Liver (tissue), 9 donors: ENCODE measurements around the gene MAP4K3. TPM values are rescaled to one million over a fixed set of nuclear protein-coding genes. Genes with fewer than 3 reads are reported as not detected.

Source experiments
- DNase-seq: peaks from one replicate; pipeline ENCODE4 v3.0.0-alpha.2; 2017; ENCODE audit warnings: low spot score
- H3K27ac ChIP-seq, 2 donors: one replicate each; pipeline ENCODE4 v1.7.0; 2013; ENCODE audit warnings: inconsistent platforms in 2 of 2, low read length in 2 of 2, control low read depth in 1 of 2, low read depth in 1 of 2, mild to moderate bottlenecking in 1 of 2
- H3K27me3 ChIP-seq, 4 donors: one replicate each; pipeline versions ENCODE4 v1.6.1 to v1.7.0; 2013; ENCODE audit warnings: low read length in 3 of 4, inconsistent platforms in 1 of 4, mild to moderate bottlenecking in 1 of 4, moderate library complexity in 1 of 4; ENCODE audit not compliant: control insufficient read depth in 4 of 4, insufficient read depth in 4 of 4
- H3K36me3 ChIP-seq, 4 donors: one replicate each; pipeline versions ENCODE4 v1.6.1 to v1.7.0; 2013; ENCODE audit warnings: low read length in 3 of 4, mild to moderate bottlenecking in 3 of 4, low read depth in 1 of 4, moderate library complexity in 1 of 4; ENCODE audit not compliant: control insufficient read depth in 4 of 4, insufficient read depth in 3 of 4
- H3K4me1 ChIP-seq, 4 donors: one replicate each; pipeline versions ENCODE4 v1.6.1 to v1.7.0; 2013; ENCODE audit warnings: low read length in 3 of 4, mild to moderate bottlenecking in 3 of 4, moderate library complexity in 1 of 4; ENCODE audit not compliant: control insufficient read depth in 4 of 4, insufficient read depth in 4 of 4
- H3K4me3 ChIP-seq, 3 donors: one replicate each; pipeline versions ENCODE4 v1.6.1 to v1.7.0; 2013; ENCODE audit warnings: low read length in 3 of 3, control low read depth in 1 of 3, low read depth in 1 of 3, mild to moderate bottlenecking in 1 of 3
- H3K9ac ChIP-seq, 2 donors: one replicate each; pipeline ENCODE4 v1.7.0; 2013; ENCODE audit warnings: low read length in 2 of 2, mild to moderate bottlenecking in 2 of 2, moderate library complexity in 2 of 2, control low read depth in 1 of 2, low read depth in 1 of 2
- H3K9me3 ChIP-seq, 4 donors: one replicate each; pipeline versions ENCODE4 v1.6.1 to v1.7.0; 2013; ENCODE audit warnings: low read length in 3 of 4; ENCODE audit not compliant: control insufficient read depth in 4 of 4
- EGR1 ChIP-seq, 2 donors: IDR thresholded peaks; 2 replicates each; pipeline ENCODE4 v1.6.1; 2016 to 2018; ENCODE audit warnings: antibody characterized with exemption in 2 of 2, low read depth in 2 of 2
- FOXA2 ChIP-seq: IDR thresholded peaks from 2 replicates; pipeline ENCODE4 v1.6.1; 2016; ENCODE audit warnings: antibody characterized with exemption
- GABPA ChIP-seq, 2 donors: IDR thresholded peaks in 1 of 2; conservative IDR thresholded peaks in 1 of 2; 2 replicates each; pipeline ENCODE4 v1.6.1; 2016; ENCODE audit warnings: antibody characterized with exemption in 2 of 2, mild to moderate bottlenecking in 1 of 2, moderate library complexity in 1 of 2
- HNF4A ChIP-seq, 2 donors: conservative IDR thresholded peaks; 2 replicates each; pipeline ENCODE4 v1.6.1; 2016; ENCODE audit warnings: antibody characterized with exemption in 2 of 2, mild to moderate bottlenecking in 2 of 2
- HNF4G ChIP-seq: IDR thresholded peaks from 2 replicates; pipeline ENCODE4 v1.6.1; 2016; ENCODE audit warnings: antibody characterized with exemption
- JUND ChIP-seq, 2 donors: IDR thresholded peaks; 2 replicates each; pipeline ENCODE4 v1.6.1; 2016; ENCODE audit warnings: antibody characterized with exemption in 2 of 2
- NR2F2 ChIP-seq: IDR thresholded peaks from 2 replicates; pipeline ENCODE4 v1.6.1; 2016; ENCODE audit warnings: antibody characterized with exemption
- RAD21 ChIP-seq, 2 donors: IDR thresholded peaks; 2 replicates each; pipeline ENCODE4 v1.6.1; 2016; ENCODE audit warnings: antibody characterized with exemption in 2 of 2, mild to moderate bottlenecking in 2 of 2
- SP1 ChIP-seq: IDR thresholded peaks from 2 replicates; pipeline ENCODE4 v1.6.1; 2018; ENCODE audit warnings: antibody characterized with exemption, mild to moderate bottlenecking
- TAF1 ChIP-seq: conservative IDR thresholded peaks from 2 replicates; pipeline ENCODE4 v1.6.1; 2016; ENCODE audit warnings: antibody characterized with exemption, mild to moderate bottlenecking
- YY1 ChIP-seq: IDR thresholded peaks from 2 replicates; pipeline ENCODE4 v1.6.1; 2016; ENCODE audit warnings: antibody characterized with exemption, mild to moderate bottlenecking
- WGBS: extraction: QIAGEN DNeasy Blood & Tissue Kit; methylation state at CpG from one replicate; pipeline ENCODE4 v1.1.7; 2013; 5-methylcytosine and 5-hydroxymethylcytosine counted together
- polyA plus RNA-seq, 2 donors: library from polyadenylated mRNA; stranded (reverse) in 1 of 2; unstranded in 1 of 2; fragments of 200-250 nt in 1 of 2; fragments of >200 nt in 1 of 2; fragmentation: Nextera tagmentation in 1 of 2; extraction: Ambion mirVana in 1 of 2; gene quantifications; one replicate each; pipeline versions ENCODE4 v1.2.1 to v1.2.3, GENCODE V29; 2013 to 2015
- total RNA-seq, 2 donors: library from RNA; depleted of rRNA; stranded (reverse); fragments of >200 nt; gene quantifications; one replicate each; pipeline ENCODE4 v1.2.3, GENCODE V29; 2014
- TF ChIP-seq, protein P1 (sequence below): IDR thresholded peaks from 2 replicates; pipeline ENCODE4 v1.6.1; 2016; ENCODE audit warnings: antibody characterized with exemption
- TF ChIP-seq, protein P2 (sequence below): fragments of 150-350 bp; IDR thresholded peaks from 2 replicates; pipeline ENCODE4 v1.5.1; 2017; ENCODE audit warnings: improper control_type of control experiment, low read depth, low read length; ENCODE audit not compliant: missing input control
- TF ChIP-seq, protein P3 (sequence below): IDR thresholded peaks from 2 replicates; pipeline ENCODE4 v1.6.1; 2016; ENCODE audit warnings: antibody characterized with exemption
- donor health status: healthy.
- donor health status: healthy.
- donor health status: healthy.
- donor health status: healthy.
- donor health status: healthy.

MAP4K3 gene
- total and polyA plus RNA-seq, 4 donors, result 6.2 to 23.8 (median 10.9) TPM

DNA sequence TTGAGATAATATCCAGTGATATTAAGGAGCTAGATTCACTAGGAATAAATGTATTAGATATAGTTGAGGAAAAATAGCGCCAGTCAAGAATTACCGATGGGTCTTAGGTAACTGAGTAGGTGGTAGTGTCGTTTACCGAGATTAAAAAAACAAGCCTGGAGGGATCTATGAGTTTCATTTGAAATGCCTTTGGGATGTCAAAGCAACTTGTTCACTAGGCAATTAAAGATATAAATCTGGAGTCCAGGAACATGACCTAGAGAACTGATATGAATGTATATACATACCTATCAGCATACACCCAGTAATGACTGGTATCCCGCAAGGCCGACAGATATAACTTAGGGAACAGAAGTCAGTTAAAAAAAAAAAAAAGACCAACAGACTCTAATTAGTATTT is 29.2 kb upstream of the MAP4K3 start:
- Histone ChIP-seq H3K27me3 (no peaks in the 10 kb centered on the region), H3K27ac (no peak overlapping the region), H3K4me1 (peaks cover 0 to 5% (median 1%) of the 10 kb centered on the region in 4 donors), H3K9me3 (no peaks in the 10 kb centered on the region), H3K9ac (no peak overlapping the region), H3K36me3 (no peaks in the 10 kb centered on the region), H3K4me3 (no peak overlapping the region)
- TF ChIP-seq EGR1 (IDR thresholded peaks at IDR 0.05; ENCODE audit: low read depth in 2 of 2) (no peak), HNF4G (no peak), SP1 (no peak), RAD21 (IDR thresholded peaks at IDR 0.05) (no peak), JUND (IDR thresholded peaks at IDR 0.05) (no peak), TAF1 (no peak), YY1 (no peak), GABPA (IDR thresholded peaks at IDR 0.05 in 1 of 2, conservative IDR thresholded peaks at IDR 0.05 in 1 of 2) (no peak), HNF4A (conservative IDR thresholded peaks at IDR 0.05) (no peak), FOXA2 (no peak)
- TF ChIP-seq, protein P1, sequence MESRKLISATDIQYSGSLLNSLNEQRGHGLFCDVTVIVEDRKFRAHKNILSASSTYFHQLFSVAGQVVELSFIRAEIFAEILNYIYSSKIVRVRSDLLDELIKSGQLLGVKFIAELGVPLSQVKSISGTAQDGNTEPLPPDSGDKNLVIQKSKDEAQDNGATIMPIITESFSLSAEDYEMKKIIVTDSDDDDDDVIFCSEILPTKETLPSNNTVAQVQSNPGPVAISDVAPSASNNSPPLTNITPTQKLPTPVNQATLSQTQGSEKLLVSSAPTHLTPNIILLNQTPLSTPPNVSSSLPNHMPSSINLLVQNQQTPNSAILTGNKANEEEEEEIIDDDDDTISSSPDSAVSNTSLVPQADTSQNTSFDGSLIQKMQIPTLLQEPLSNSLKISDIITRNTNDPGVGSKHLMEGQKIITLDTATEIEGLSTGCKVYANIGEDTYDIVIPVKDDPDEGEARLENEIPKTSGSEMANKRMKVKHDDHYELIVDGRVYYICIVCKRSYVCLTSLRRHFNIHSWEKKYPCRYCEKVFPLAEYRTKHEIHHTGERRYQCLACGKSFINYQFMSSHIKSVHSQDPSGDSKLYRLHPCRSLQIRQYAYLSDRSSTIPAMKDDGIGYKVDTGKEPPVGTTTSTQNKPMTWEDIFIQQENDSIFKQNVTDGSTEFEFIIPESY, result no peak
- TF ChIP-seq, protein P2, sequence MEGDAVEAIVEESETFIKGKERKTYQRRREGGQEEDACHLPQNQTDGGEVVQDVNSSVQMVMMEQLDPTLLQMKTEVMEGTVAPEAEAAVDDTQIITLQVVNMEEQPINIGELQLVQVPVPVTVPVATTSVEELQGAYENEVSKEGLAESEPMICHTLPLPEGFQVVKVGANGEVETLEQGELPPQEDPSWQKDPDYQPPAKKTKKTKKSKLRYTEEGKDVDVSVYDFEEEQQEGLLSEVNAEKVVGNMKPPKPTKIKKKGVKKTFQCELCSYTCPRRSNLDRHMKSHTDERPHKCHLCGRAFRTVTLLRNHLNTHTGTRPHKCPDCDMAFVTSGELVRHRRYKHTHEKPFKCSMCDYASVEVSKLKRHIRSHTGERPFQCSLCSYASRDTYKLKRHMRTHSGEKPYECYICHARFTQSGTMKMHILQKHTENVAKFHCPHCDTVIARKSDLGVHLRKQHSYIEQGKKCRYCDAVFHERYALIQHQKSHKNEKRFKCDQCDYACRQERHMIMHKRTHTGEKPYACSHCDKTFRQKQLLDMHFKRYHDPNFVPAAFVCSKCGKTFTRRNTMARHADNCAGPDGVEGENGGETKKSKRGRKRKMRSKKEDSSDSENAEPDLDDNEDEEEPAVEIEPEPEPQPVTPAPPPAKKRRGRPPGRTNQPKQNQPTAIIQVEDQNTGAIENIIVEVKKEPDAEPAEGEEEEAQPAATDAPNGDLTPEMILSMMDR, result no peak
- TF ChIP-seq, protein P3, sequence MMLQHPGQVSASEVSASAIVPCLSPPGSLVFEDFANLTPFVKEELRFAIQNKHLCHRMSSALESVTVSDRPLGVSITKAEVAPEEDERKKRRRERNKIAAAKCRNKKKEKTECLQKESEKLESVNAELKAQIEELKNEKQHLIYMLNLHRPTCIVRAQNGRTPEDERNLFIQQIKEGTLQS, result no peak
- no peak for DNase-seq
- whole genome bisulfite sequencing, result 98% methylated on average over 6 of the region's 6 CpGs

DNA sequence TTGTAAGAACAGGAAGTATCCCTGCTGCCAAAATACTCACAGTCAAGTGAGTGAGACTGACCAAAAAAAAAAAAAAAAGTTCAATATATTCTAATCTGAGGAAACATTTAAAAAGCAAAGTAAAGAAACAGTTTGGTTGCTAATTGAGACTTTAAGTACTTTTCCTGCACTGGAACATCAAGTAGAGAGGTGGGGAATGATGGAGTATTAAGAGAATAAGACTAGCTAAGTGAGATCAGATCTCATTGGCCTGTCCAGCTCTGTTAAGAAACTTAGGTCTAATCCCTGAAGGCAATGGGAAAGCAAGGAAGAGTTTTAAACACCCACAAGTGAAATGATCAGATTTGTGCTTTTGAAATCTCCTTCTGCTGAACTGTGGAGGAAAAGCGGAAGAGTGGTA is 27.8 kb upstream of the MAP4K3 start:
- Histone ChIP-seq H3K9me3 (no peaks in the 10 kb centered on the region), H3K27ac (no peak overlapping the region), H3K9ac (no peak overlapping the region), H3K36me3 (peaks cover 0 to 4% (median 3%) of the 10 kb centered on the region in 4 donors), H3K27me3 (no peaks in the 10 kb centered on the region), H3K4me1 (peaks cover 0 to 5% (median 1%) of the 10 kb centered on the region in 4 donors), H3K4me3 (no peak overlapping the region)
- 49% methylated on average over 1 of the region's 1 CpG for WGBS
- no peak for DNase-seq
- TF ChIP-seq HNF4G (no peak), RAD21 (IDR thresholded peaks at IDR 0.05) (no peak), GABPA (IDR thresholded peaks at IDR 0.05 in 1 of 2, conservative IDR thresholded peaks at IDR 0.05 in 1 of 2) (no peak), HNF4A (conservative IDR thresholded peaks at IDR 0.05) (no peak), YY1 (no peak), JUND (IDR thresholded peaks at IDR 0.05) (no peak), FOXA2 (no peak), NR2F2 (no peak), SP1 (no peak)
- TF ChIP-seq, protein P2, result no peak
- TF ChIP-seq, protein P3, result no peak
- TF ChIP-seq, protein P1, result no peak
